ENCODE results near the gene SORBS1.
A peak's percentile ranks its signal among the peaks of the same experiment; 100 is the strongest.

The SORBS1 gene

GRCh38 chr10:95561177-95561863 lies at the start of gene SORBS1 (continued):
- 0 out of 2 replicates have a peak, but pooled peaks have one; percentile 50 for TF ChIP-seq ZNF449 (tag by site-specific recombination; IDR thresholded peaks at IDR 0.05)
- peak; percentile 96 for TF ChIP-seq KLF9 (tag by site-specific recombination; IDR thresholded peaks at IDR 0.05; ENCODE audit: low read depth)
- TF ChIP-seq ZNF785 (tag by site-specific recombination; IDR thresholded peaks at IDR 0.05), result no peak
- TF ChIP-seq ZNF398 (tag by site-specific recombination; IDR thresholded peaks at IDR 0.05), result no peak
- TF ChIP-seq ZNF423 (tag by site-specific recombination; IDR thresholded peaks at IDR 0.05), result no peak
- TF ChIP-seq ZBTB20 (tag by site-specific recombination; IDR thresholded peaks at IDR 0.05), result peak; percentile 79
- TF ChIP-seq SP2 (tag by site-specific recombination; IDR thresholded peaks at IDR 0.05), result peak; percentile 94
- no peak for TF ChIP-seq GLI4 (tag by site-specific recombination; IDR thresholded peaks at IDR 0.05)
- no peak for TF ChIP-seq SCRT1 (tag by site-specific recombination; IDR thresholded peaks at IDR 0.05; ENCODE audit: borderline replicate concordance)
- TF ChIP-seq ZFP3 (tag by site-specific recombination; IDR thresholded peaks at IDR 0.05; ENCODE audit: low read depth), result peak; percentile 27; the same call in 1 of the 2 replicates
- no peak for TF ChIP-seq ZNF510 (tag by site-specific recombination; IDR thresholded peaks at IDR 0.05; ENCODE audit: insufficient replicate concordance)
- no peak for TF ChIP-seq SCRT2 (tag by site-specific recombination; IDR thresholded peaks at IDR 0.05)
- no peak for TF ChIP-seq ZBTB44 (tag by site-specific recombination; IDR thresholded peaks at IDR 0.05)
- TF ChIP-seq ZNF76 (tag by site-specific recombination; IDR thresholded peaks at IDR 0.05; ENCODE audit: borderline replicate concordance, low read depth), result peak; percentile 29; the same call in 1 of the 2 replicates
- TF ChIP-seq, protein P1, sequence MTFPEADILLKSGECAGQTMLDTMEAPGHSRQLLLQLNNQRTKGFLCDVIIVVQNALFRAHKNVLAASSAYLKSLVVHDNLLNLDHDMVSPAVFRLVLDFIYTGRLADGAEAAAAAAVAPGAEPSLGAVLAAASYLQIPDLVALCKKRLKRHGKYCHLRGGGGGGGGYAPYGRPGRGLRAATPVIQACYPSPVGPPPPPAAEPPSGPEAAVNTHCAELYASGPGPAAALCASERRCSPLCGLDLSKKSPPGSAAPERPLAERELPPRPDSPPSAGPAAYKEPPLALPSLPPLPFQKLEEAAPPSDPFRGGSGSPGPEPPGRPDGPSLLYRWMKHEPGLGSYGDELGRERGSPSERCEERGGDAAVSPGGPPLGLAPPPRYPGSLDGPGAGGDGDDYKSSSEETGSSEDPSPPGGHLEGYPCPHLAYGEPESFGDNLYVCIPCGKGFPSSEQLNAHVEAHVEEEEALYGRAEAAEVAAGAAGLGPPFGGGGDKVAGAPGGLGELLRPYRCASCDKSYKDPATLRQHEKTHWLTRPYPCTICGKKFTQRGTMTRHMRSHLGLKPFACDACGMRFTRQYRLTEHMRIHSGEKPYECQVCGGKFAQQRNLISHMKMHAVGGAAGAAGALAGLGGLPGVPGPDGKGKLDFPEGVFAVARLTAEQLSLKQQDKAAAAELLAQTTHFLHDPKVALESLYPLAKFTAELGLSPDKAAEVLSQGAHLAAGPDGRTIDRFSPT (tag by site-specific recombination; IDR thresholded peaks at IDR 0.05), result peak; percentile 79
- TF ChIP-seq ZNF48 (tag by site-specific recombination; IDR thresholded peaks at IDR 0.05), result no peak
- TF ChIP-seq KLF17 (tag by site-specific recombination; IDR thresholded peaks at IDR 0.05), result peak; percentile 84
- TF ChIP-seq ZNF121 (tag by site-specific recombination; IDR thresholded peaks at IDR 0.05), result no peak
- TF ChIP-seq ZNF623 (tag by site-specific recombination; IDR thresholded peaks at IDR 0.05), result no peak
- TF ChIP-seq GLIS1 (tag by site-specific recombination; IDR thresholded peaks at IDR 0.05), result no peak
- peak; percentile 55 for TF ChIP-seq ZNF660 (tag by site-specific recombination; IDR thresholded peaks at IDR 0.05)

Measured in HEK293 (cell line).